Left lung (tissue), 10 donors: ENCODE results near the gene RGS7. TPM values are rescaled to one million over a fixed set of nuclear protein-coding genes. Genes with fewer than 3 reads are reported as not detected.

Experiments used
- ATAC-seq: fragments of 200-7000 bp; cut with Tn5 transposase; one replicate; pipeline ENCODE4 v1.9.1; 2020; ENCODE audit warnings: moderate library complexity
- DNase-seq, 4 donors: peaks; one replicate each; pipeline ENCODE4 v3.0.0-alpha.2; 2013 to 2020
- H3K27ac ChIP-seq, 2 donors: fragments of 200-600 bp; sonication (generic) in 1 of 2; one replicate each; pipeline versions ENCODE4 v1.5.0 to v1.8.0; 2020 to 2021
- H3K27me3 ChIP-seq, 2 donors: fragments of 200-600 bp; sonication (generic) in 1 of 2; one replicate each; pipeline versions ENCODE4 v1.5.0 to v1.8.0; 2020 to 2021
- H3K36me3 ChIP-seq, 2 donors: fragments of 200-600 bp; sonication (generic) in 1 of 2; one replicate each; pipeline versions ENCODE4 v1.5.0 to v1.8.0; 2020 to 2021
- H3K4me1 ChIP-seq, 2 donors: fragments of 200-600 bp; one replicate each; pipeline ENCODE4 v1.8.0; 2021
- H3K4me3 ChIP-seq, 2 donors: fragments of 200-600 bp; sonication (generic) in 1 of 2; one replicate each; pipeline versions ENCODE4 v1.5.0 to v1.8.0; 2020 to 2021; ENCODE audit warnings: mild to moderate bottlenecking in 1 of 2
- H3K9me3 ChIP-seq, 2 donors: fragments of 200-600 bp; sonication (generic) in 1 of 2; one replicate each; pipeline versions ENCODE4 v1.5.0 to v1.8.0; 2020 to 2021
- CTCF ChIP-seq, 2 donors: fragments of 200-600 bp; sonication (generic) in 1 of 2; IDR thresholded peaks; one replicate each; pipeline versions ENCODE4 v1.5.0 to v1.8.0; 2021; ENCODE audit warnings: antibody characterized with exemption in 2 of 2
- intact Hi-C, 2 donors: fragments of 100-400 bp; cut with DNase I; formaldehyde crosslinking; loops; one replicate each; pipeline versions ENCODE4 v1.11.2 to v1.14.2; 2022
- polyA plus RNA-seq, 6 donors: library from polyadenylated mRNA; unstranded; fragments of 120-200 nt; gene quantifications; one replicate each; pipeline ENCODE4 v1.2.1, GENCODE V29; 2013; ENCODE audit not compliant: insufficient read length in 6 of 6
- total RNA-seq, 2 donors: library from RNA; stranded (reverse); fragmentation: NEBNext Ultra II Directional; extraction: Animal tissue kit (Norgen Biotek cat#: 25700); gene quantifications; one replicate each; pipeline ENCODE4 v1.2.1, GENCODE V29; 2021
- donor health status: DM: no; HTN: yes; CAD: no.
- donor health status: DM: no; HTN: no; CAD: no.

Gene RGS7
- total and polyA plus RNA-seq, 8 donors, result 0.11 to 0.43 (median 0.30) TPM; not detected in 2

DNA sequence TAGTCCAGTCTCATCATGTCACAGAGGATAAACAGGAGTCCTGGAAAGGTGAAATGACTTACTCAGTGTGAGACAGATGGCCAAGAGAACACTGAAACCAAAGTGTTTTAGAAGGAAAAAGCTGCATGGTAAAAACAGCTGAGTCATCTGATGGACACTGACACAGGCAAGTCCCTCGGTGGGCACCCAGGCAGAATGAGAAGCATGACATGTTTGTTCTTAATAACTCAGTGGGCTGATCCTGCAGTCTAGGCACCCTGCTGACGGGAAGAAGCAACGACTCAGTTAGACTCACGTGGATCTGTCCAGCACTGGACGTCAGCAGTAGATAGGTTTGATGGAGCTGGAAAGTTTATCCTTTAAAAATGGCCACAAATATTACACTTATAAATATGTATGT lies 116.9 kb downstream of the RGS7 start:
- Histone ChIP-seq H3K4me1 (no peaks in the 10 kb centered on the region), H3K27ac (no peak overlapping the region), H3K4me3 (no peak overlapping the region), H3K27me3 (no peaks in the 10 kb centered on the region), H3K9me3 (peaks cover 0 to 2% of the 10 kb centered on the region in 2 donors), H3K36me3 (no peaks in the 10 kb centered on the region)
- intact Hi-C loops, result no loop called here
- no peak for DNase-seq
- no peak for ATAC-seq
- no peak for TF ChIP-seq CTCF (IDR thresholded peaks at IDR 0.05)

DNA sequence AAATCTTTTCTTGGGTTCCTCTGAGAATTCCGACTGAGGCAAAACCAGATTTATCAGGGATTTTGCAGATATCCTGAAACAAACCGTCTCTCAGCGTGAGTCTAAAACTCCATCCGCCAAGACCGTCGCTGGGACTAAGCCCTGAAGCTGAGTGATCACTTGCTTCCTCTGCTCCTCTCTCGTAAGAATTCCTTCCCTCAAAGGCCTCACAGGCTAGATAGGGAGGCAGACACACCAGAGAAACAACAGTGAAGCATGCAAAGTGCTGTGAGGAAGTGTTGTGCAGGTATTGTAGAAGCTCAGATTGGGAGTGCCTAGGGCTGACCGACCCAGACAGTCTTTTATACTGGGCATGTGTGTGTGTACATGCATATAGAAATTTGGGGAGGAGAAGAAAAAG lies 119.1 kb downstream of the RGS7 start:
- no peaks in the 10 kb centered on the region for H3K9me3 ChIP-seq
- no peaks in the 10 kb centered on the region for H3K27me3 ChIP-seq
- ATAC-seq (no peak), DNase-seq (no peak)
- H3K36me3 ChIP-seq, result no peaks in the 10 kb centered on the region
- H3K4me1 ChIP-seq, result no peaks in the 10 kb centered on the region
- H3K27ac ChIP-seq, result no peak overlapping the region
- intact Hi-C loops, result no loop called here
- H3K4me3 ChIP-seq, result no peak overlapping the region
- no peak for TF ChIP-seq CTCF (IDR thresholded peaks at IDR 0.05)

DNA sequence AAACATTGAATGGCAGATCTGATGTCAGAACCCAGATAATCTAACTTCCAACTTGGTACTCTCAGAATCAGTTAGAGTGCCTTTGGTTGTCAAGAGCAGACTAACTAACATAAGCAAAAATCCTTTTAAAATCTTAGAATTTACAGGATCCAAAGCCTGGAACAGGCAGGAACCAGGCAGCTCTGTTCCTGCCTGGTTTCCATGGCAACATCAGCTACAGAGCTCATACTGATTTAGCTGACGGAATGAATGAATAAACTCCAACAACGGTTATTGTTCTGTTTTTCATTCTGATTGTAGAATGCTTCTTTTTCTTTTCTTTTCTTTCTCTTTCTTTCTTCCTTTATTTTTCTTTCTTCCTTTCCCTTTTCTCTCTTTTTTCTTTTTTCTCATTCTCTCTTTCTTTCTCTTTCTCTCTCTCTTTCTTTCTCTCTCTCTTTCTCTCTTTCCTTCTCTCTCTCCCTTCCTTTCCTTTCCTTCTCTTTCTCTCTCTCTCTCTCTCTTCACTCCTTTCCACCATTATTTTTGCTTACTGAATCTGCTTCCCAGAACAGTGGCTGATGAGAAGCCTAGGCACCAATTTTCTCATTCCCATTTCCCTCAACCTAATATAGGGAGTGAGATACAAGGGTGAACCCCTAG lies 121.6 kb downstream of the RGS7 start:
- no peaks in the 10 kb centered on the region for H3K27me3 ChIP-seq
- TF ChIP-seq CTCF (IDR thresholded peaks at IDR 0.05), result no peak
- H3K4me3 ChIP-seq, result no peak overlapping the region
- intact Hi-C loops, result no loop called here
- H3K36me3 ChIP-seq, result no peaks in the 10 kb centered on the region
- H3K27ac ChIP-seq, result no peak overlapping the region
- ATAC-seq, result no peak
- peak in 1 of 4 donors; percentile 19 for DNase-seq
- no peaks in the 10 kb centered on the region for H3K4me1 ChIP-seq
- H3K9me3 ChIP-seq, result no peaks in the 10 kb centered on the region

DNA sequence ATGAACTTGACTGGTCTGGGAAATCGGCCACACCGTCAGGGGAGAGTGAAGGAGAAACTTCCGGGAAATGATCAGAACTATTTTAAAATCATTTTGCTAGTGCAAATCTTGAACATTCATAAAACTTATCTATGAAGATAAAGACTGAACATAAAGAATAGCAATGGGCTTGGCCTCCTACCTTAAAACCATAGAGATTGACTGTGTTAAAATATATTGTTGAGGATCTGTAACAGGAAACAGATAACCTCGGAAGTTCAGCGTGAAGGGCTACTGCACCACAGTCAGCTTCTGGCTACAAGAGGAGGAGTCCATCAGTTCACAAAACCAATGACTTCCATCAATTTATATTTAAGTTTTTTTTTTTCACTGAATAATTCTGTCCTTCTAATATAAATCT lies 127.3 kb downstream of the RGS7 start:
- Histone ChIP-seq H3K27ac (no peak overlapping the region), H3K4me3 (no peak overlapping the region), H3K9me3 (no peaks in the 10 kb centered on the region), H3K36me3 (no peaks in the 10 kb centered on the region), H3K4me1 (no peaks in the 10 kb centered on the region), H3K27me3 (no peaks in the 10 kb centered on the region)
- DNase-seq, result no peak
- intact Hi-C loops, result no loop called here
- ATAC-seq, result no peak
- no peak for TF ChIP-seq CTCF (IDR thresholded peaks at IDR 0.05)

- no peak for DNase-seq
- TF ChIP-seq CTCF (IDR thresholded peaks at IDR 0.05), result no peak
- intact Hi-C loops, result no loop called here
- Histone ChIP-seq H3K27me3 (no peaks in the 10 kb centered on the region), H3K36me3 (no peaks in the 10 kb centered on the region), H3K4me3 (no peak overlapping the region), H3K27ac (no peak overlapping the region), H3K4me1 (no peaks in the 10 kb centered on the region), H3K9me3 (no peaks in the 10 kb centered on the region)
- no peak for ATAC-seq
Measured at GRCh38 chr1:241229216-241229615, 127.8 kb downstream of the RGS7 start.
